ENCODE results near the gene TAS2R46. TPM values are rescaled to one million over a fixed set of nuclear protein-coding genes. Genes with fewer than 3 reads are reported as not detected.
A peak's percentile ranks its signal among the peaks of the same experiment; 100 is the strongest.

Gene TAS2R46
- total RNA-seq, 4 donors from 2014 or later, result 2.5 to 5.1 (median 4.5) TPM

GRCh38 chr12:11075642-11076041, 13.5 kb upstream of the TAS2R46 start:
- no peaks in the 10 kb centered on the region for H3K27me3 ChIP-seq
- intact Hi-C loops (cut with DNase I), result no loop called here
- H3K4me1 ChIP-seq, result peaks cover 0 to 8% of the 10 kb centered on the region in 2 donors
- no peak for TF ChIP-seq CTCF (IDR thresholded peaks at IDR 0.05)
- no peak for TF ChIP-seq POLR2A (IDR thresholded peaks at IDR 0.05)
- no peak overlapping the region for H3K4me3 ChIP-seq (replicated peaks in 1 of 3)
- no peak overlapping the region for H3K27ac ChIP-seq
- 69 to 91% methylated on average over 3 of the region's 3 CpGs for WGBS, 2 donors
- no peak for DNase-seq
- H3K36me3 ChIP-seq, result no peaks in the 10 kb centered on the region
- H3K9me3 ChIP-seq, result no peaks in the 10 kb centered on the region

- intact Hi-C loops (cut with DNase I), result no loop called here
Observed at GRCh38 chr12:11071414-11071813, 9.3 kb upstream of the TAS2R46 start.

GRCh38 chr12:11070999-11071398, 8.9 kb upstream of the TAS2R46 start:
- H3K36me3 ChIP-seq, result no peaks in the 10 kb centered on the region
- 32 to 67% methylated on average over 1 of the region's 1 CpG for WGBS, 2 donors
- intact Hi-C loops (cut with DNase I), result no loop called here

More at GRCh38 chr12:11071414-11071813, 9.3 kb upstream of the TAS2R46 start:
- 47 to 48% methylated on average over 4 of the region's 4 CpGs for WGBS, 2 donors
- peak in 1 of 2 donors; percentile 17 for DNase-seq
- Histone ChIP-seq H3K4me1 (peaks cover 0 to 18% of the 10 kb centered on the region in 2 donors), H3K27me3 (no peaks in the 10 kb centered on the region), H3K27ac (no peak overlapping the region), H3K36me3 (no peaks in the 10 kb centered on the region), H3K4me3 (replicated peaks in 1 of 3) (no peak overlapping the region), H3K9me3 (no peaks in the 10 kb centered on the region)
- no peak for TF ChIP-seq CTCF (IDR thresholded peaks at IDR 0.05)
- no peak for TF ChIP-seq POLR2A (IDR thresholded peaks at IDR 0.05)

GRCh38 chr12:11069854-11070365, 7.8 kb upstream of the TAS2R46 start:
- intact Hi-C loops (cut with DNase I), result no loop called here
- Histone ChIP-seq H3K36me3 (no peaks in the 10 kb centered on the region), H3K27me3 (no peaks in the 10 kb centered on the region), H3K4me1 (peaks cover 0 to 18% of the 10 kb centered on the region in 2 donors), H3K4me3 (replicated peaks in 1 of 3) (no peak overlapping the region), H3K27ac (no peak overlapping the region), H3K9me3 (no peaks in the 10 kb centered on the region)
- no peak for DNase-seq
- TF ChIP-seq POLR2A (IDR thresholded peaks at IDR 0.05) (no peak), CTCF (IDR thresholded peaks at IDR 0.05) (no peak)
- WGBS, 2 donors, result 72 to 82% methylated on average over 5 of the region's 5 CpGs

More at GRCh38 chr12:11070999-11071398, 8.9 kb upstream of the TAS2R46 start:
- no peaks in the 10 kb centered on the region for H3K27me3 ChIP-seq
- no peak overlapping the region for H3K27ac ChIP-seq
- no peak overlapping the region for H3K4me3 ChIP-seq (replicated peaks in 1 of 3)
- H3K9me3 ChIP-seq, result no peaks in the 10 kb centered on the region
- DNase-seq, result no peak
- TF ChIP-seq POLR2A (IDR thresholded peaks at IDR 0.05) (no peak), CTCF (IDR thresholded peaks at IDR 0.05) (no peak)
- peaks cover 0 to 18% of the 10 kb centered on the region in 2 donors for H3K4me1 ChIP-seq

GRCh38 chr12:11067514-11067913, 5.4 kb upstream of the TAS2R46 start:
- Histone ChIP-seq H3K9me3 (no peaks in the 10 kb centered on the region), H3K27ac (no peak overlapping the region), H3K36me3 (no peaks in the 10 kb centered on the region), H3K4me1 (peaks cover 0 to 18% of the 10 kb centered on the region in 2 donors), H3K27me3 (no peaks in the 10 kb centered on the region), H3K4me3 (replicated peaks in 1 of 3) (no peak overlapping the region)
- peak in 1 of 2 donors; percentile 3 for DNase-seq
- intact Hi-C loops (cut with DNase I), result no loop called here
- WGBS, 2 donors, result 45 to 64% methylated on average over 2 of the region's 2 CpGs
- TF ChIP-seq CTCF (IDR thresholded peaks at IDR 0.05) (no peak), POLR2A (IDR thresholded peaks at IDR 0.05) (no peak)
